Measurements from ENCODE around the gene FAM222A.

GRCh38 chr12:109772622-109773321 is 59.1 kb downstream of the FAM222A start:
- no peak for TF ChIP-seq POLR2A (IDR thresholded peaks at IDR 0.05)
- TF ChIP-seq CTCF (IDR thresholded peaks at IDR 0.05) = no peak

Data from right lobe of liver (tissue), 4 donors.